ENCODE measurements around the gene OSBPL6. TPM values are rescaled to one million over a fixed set of nuclear protein-coding genes. Genes with fewer than 3 reads are reported as not detected.
A peak's percentile ranks its signal among the peaks of the same experiment; 100 is the strongest.
"Not testable (repeated sequence)": the region's sequence is repeated elsewhere in the genome, so short reads cannot be mapped to it uniquely, and the experiment has no call there.

The OSBPL6 gene
- total and polyA plus RNA-seq, 2 donors from 2014 or later, result 0.91 to 1.4 TPM

DNA sequence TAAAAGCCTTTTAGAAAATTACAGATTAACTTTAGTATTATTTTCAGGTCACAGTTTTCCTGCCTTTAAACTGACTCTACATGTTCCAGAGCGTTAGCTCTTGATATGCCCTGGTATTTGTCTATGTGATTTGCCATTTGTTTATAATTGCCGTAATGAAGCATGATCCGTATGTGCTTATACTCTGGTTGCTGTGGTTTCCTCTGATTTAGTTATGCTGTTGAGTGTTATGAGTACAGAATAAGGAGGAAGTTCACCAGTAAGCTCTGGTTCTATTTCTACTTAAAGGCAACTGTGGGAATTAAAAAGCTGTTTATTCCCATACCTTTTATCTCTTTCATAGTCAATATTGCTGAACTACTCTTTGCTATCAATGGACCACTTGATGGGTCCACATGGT lies 123.5 kb downstream of the OSBPL6 start:
- Histone ChIP-seq H3K9ac (ENCODE audit: low read length in 3 of 3) (no peak overlapping the region), H3K36me3 (ENCODE audit: control insufficient read depth in 2 of 3, insufficient read depth in 3 of 3, low read length in 3 of 3) (no peaks in the 10 kb centered on the region), H3K9me3 (ENCODE audit: control insufficient read depth in 2 of 3, insufficient read depth in 1 of 3, low read length in 3 of 3) (no peaks in the 10 kb centered on the region), H3K27ac (ENCODE audit: low read depth in 2 of 2, low read length in 2 of 2) (no peak overlapping the region), H3K4me3 (ENCODE audit: low read length in 3 of 3) (no peak overlapping the region), H3K27me3 (ENCODE audit: control insufficient read depth, insufficient read depth, low read length) (no peaks in the 10 kb centered on the region), H3K4me1 (ENCODE audit: control insufficient read depth in 2 of 3, insufficient read depth in 2 of 3, low read depth in 1 of 3, low read length in 3 of 3) (no peaks in the 10 kb centered on the region)
- FAIRE-seq (no peak), DNase-seq (no peak)
- intact Hi-C loops (cut with DNase I), result no loop called here
- TF ChIP-seq, protein P1, sequence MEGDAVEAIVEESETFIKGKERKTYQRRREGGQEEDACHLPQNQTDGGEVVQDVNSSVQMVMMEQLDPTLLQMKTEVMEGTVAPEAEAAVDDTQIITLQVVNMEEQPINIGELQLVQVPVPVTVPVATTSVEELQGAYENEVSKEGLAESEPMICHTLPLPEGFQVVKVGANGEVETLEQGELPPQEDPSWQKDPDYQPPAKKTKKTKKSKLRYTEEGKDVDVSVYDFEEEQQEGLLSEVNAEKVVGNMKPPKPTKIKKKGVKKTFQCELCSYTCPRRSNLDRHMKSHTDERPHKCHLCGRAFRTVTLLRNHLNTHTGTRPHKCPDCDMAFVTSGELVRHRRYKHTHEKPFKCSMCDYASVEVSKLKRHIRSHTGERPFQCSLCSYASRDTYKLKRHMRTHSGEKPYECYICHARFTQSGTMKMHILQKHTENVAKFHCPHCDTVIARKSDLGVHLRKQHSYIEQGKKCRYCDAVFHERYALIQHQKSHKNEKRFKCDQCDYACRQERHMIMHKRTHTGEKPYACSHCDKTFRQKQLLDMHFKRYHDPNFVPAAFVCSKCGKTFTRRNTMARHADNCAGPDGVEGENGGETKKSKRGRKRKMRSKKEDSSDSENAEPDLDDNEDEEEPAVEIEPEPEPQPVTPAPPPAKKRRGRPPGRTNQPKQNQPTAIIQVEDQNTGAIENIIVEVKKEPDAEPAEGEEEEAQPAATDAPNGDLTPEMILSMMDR (IDR thresholded peaks at IDR 0.05; ENCODE audit: borderline replicate concordance, extremely low read depth, insufficient read depth), result no peak

DNA sequence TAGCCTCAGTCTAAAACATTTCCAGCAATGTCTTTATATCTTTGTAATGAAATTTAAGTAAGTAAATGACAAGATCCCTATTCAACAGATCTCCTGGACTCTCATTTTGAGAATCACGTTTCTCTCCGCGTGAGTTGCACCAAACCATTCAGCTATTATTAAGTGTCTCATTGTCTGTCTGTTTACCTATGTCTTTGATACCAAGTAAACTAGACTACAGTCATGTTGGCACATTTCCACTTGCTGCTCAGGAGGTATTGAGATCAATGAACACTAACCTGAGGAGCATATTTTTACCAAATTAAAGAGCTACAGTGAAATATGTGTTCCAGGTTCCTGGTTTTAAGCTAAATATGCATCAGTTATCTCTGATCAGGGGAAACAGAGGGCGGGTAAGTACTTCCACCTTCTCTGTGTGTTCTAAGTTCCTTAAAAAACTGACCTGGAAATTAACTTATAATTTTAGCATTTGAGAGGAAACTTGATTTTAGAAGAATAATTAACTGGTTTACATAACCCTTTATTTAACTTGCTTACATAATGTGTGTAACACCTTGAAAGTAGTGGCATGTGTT lies 125.8 kb downstream of the OSBPL6 start:
- no peak for FAIRE-seq
- H3K9me3 ChIP-seq (ENCODE audit: control insufficient read depth in 2 of 3, insufficient read depth in 1 of 3, low read length in 3 of 3), result no peaks in the 10 kb centered on the region
- H3K4me1 ChIP-seq (ENCODE audit: control insufficient read depth in 2 of 3, insufficient read depth in 2 of 3, low read depth in 1 of 3, low read length in 3 of 3), result no peaks in the 10 kb centered on the region
- no peaks in the 10 kb centered on the region for H3K27me3 ChIP-seq (ENCODE audit: control insufficient read depth, insufficient read depth, low read length)
- no peaks in the 10 kb centered on the region for H3K36me3 ChIP-seq (ENCODE audit: control insufficient read depth in 2 of 3, insufficient read depth in 3 of 3, low read length in 3 of 3)
- no peak overlapping the region for H3K27ac ChIP-seq (ENCODE audit: low read depth in 2 of 2, low read length in 2 of 2)
- H3K9ac ChIP-seq (ENCODE audit: low read length in 3 of 3), result no peak overlapping the region
- H3K4me3 ChIP-seq (ENCODE audit: low read length in 3 of 3), result no peak overlapping the region
- TF ChIP-seq, protein P1 (IDR thresholded peaks at IDR 0.05; ENCODE audit: borderline replicate concordance, extremely low read depth, insufficient read depth), result no peak
- DNase-seq, result no peak
- intact Hi-C loops (cut with DNase I), result no loop called here

DNA sequence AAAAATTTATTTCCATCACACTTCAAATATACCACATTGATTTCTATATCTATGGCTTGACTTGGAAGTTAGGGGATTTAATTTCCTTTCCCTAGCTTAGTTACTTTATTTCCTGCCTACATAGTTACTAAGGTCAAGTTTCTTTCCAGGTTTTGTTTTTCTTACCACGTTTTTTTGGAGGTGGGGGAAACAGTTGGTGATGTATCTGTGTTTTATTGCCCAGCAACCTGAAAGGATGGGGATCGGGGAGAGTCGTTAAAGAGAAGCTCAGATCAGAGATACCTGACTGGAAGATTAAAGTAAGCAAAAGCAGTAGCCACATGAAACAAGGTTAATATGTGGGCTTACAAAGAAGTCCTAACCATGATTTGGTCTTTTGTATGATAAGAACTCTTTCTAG lies 127.8 kb downstream of the OSBPL6 start:
- DNase-seq, result peak in 2 of 5 donors; percentile 49 to 66
- no peak for FAIRE-seq
- Histone ChIP-seq H3K36me3 (ENCODE audit: control insufficient read depth in 2 of 3, insufficient read depth in 3 of 3, low read length in 3 of 3) (no peaks in the 10 kb centered on the region), H3K9ac (ENCODE audit: low read length in 3 of 3) (no peak overlapping the region), H3K4me1 (ENCODE audit: control insufficient read depth in 2 of 3, insufficient read depth in 2 of 3, low read depth in 1 of 3, low read length in 3 of 3) (no peaks in the 10 kb centered on the region), H3K27ac (ENCODE audit: low read depth in 2 of 2, low read length in 2 of 2) (no peak overlapping the region), H3K27me3 (ENCODE audit: control insufficient read depth, insufficient read depth, low read length) (no peaks in the 10 kb centered on the region), H3K4me3 (ENCODE audit: low read length in 3 of 3) (no peak overlapping the region), H3K9me3 (ENCODE audit: control insufficient read depth in 2 of 3, insufficient read depth in 1 of 3, low read length in 3 of 3) (no peaks in the 10 kb centered on the region)
- TF ChIP-seq, protein P1 (IDR thresholded peaks at IDR 0.05; ENCODE audit: borderline replicate concordance, extremely low read depth, insufficient read depth), result no peak
- intact Hi-C loops (cut with DNase I), result no loop called here

DNA sequence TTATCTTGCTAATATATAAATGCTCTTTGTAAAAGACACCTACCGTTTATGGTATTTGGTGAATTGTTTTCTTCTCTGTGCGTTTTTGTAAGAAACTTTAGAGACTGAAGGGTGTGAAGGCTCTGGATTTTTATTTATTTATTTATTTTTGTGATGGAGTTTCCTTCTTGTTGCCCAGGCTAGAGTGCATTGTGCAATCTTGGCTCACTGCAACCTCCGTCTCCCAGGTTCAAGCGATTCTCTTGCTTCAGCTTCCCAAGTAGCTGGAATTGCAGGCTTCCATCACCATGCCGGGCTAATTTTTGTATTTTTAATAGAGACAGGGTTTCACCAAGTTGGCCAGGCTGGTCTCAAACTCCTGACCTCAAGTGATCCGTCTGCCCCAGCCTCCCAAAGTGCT lies 129.0 kb downstream of the OSBPL6 start:
- H3K4me1 ChIP-seq (ENCODE audit: control insufficient read depth in 2 of 3, insufficient read depth in 2 of 3, low read depth in 1 of 3, low read length in 3 of 3); DNase-seq; H3K4me3 ChIP-seq (ENCODE audit: low read length in 3 of 3); H3K27ac ChIP-seq (ENCODE audit: low read depth in 2 of 2, low read length in 2 of 2); H3K9me3 ChIP-seq (ENCODE audit: control insufficient read depth in 2 of 3, insufficient read depth in 1 of 3, low read length in 3 of 3); intact Hi-C loops (cut with DNase I); H3K27me3 ChIP-seq (ENCODE audit: control insufficient read depth, insufficient read depth, low read length); H3K9ac ChIP-seq (ENCODE audit: low read length in 3 of 3); H3K36me3 ChIP-seq (ENCODE audit: control insufficient read depth in 2 of 3, insufficient read depth in 3 of 3, low read length in 3 of 3); FAIRE-seq: not testable (repeated sequence)

Data from kidney (tissue), 14 donors.